ENCODE data around the gene C1QTNF3. TPM values are rescaled to one million over a fixed set of nuclear protein-coding genes. Genes with fewer than 3 reads are reported as not detected.

The C1QTNF3 gene
- total RNA-seq, 6 experiments from 2014 or later: 0.40 to 0.62 (median 0.50) TPM

- H3K36me3 Mint-ChIP-seq (ENCODE audit: low read depth): peaks cover 17% of the 10 kb centered on the region
- no peak for DNase-seq
- H3K9me3 Mint-ChIP-seq: no peaks in the 10 kb centered on the region
- H3K27me3 Mint-ChIP-seq (ENCODE audit: insufficient read depth): peaks cover 2% of the 10 kb centered on the region; the same call in 1 of the 2 replicates
- H3K27ac Mint-ChIP-seq: no peak overlapping the region
- no peak overlapping the region for H3K4me3 Mint-ChIP-seq
- TF ChIP-seq, protein P1, sequence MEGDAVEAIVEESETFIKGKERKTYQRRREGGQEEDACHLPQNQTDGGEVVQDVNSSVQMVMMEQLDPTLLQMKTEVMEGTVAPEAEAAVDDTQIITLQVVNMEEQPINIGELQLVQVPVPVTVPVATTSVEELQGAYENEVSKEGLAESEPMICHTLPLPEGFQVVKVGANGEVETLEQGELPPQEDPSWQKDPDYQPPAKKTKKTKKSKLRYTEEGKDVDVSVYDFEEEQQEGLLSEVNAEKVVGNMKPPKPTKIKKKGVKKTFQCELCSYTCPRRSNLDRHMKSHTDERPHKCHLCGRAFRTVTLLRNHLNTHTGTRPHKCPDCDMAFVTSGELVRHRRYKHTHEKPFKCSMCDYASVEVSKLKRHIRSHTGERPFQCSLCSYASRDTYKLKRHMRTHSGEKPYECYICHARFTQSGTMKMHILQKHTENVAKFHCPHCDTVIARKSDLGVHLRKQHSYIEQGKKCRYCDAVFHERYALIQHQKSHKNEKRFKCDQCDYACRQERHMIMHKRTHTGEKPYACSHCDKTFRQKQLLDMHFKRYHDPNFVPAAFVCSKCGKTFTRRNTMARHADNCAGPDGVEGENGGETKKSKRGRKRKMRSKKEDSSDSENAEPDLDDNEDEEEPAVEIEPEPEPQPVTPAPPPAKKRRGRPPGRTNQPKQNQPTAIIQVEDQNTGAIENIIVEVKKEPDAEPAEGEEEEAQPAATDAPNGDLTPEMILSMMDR (IDR thresholded peaks at IDR 0.05): no peak
- peaks cover 17% of the 10 kb centered on the region for H3K4me1 Mint-ChIP-seq (ENCODE audit: low read depth)
These were observed 57.6 kb downstream of the C1QTNF3 start for GRCh38 chr5:33985447-33985846.

DNA sequence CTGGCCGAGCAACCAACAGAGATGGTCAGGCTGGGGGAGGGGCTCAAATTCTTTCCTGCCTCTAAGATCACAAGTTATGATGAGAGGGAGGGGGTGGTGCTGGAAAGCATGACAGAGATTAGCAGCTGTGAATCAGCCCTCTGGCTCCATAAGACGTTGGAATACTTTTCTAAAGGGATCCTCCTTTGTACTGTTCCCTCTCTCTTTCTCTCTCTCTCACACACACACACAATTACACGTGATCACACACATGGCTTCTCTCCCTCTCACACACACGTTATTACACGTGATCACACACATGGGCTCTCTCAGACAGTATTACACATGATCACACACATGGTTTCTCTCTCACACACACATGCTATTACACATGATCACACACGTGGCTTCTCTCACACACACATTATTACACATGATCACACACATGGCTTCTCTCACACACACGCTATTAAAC lies 58.3 kb downstream of the C1QTNF3 start, which contains the start of gene SLC45A2:
TSS of gene SLC45A2 (minus strand) at position 23 of the 454 bp plus-strand sequence. CDS start 110 bp downstream, outside the sequence.
- TF ChIP-seq, protein P1 (IDR thresholded peaks at IDR 0.05): no peak
- peaks cover 2% of the 10 kb centered on the region; the same call in 1 of the 2 replicates for H3K27me3 Mint-ChIP-seq (ENCODE audit: insufficient read depth)
- peaks cover 17% of the 10 kb centered on the region for H3K4me1 Mint-ChIP-seq (ENCODE audit: low read depth)
- no peaks in the 10 kb centered on the region for H3K9me3 Mint-ChIP-seq
- no peak within 1 kb of the TSS for H3K4me3 Mint-ChIP-seq
- no peak for DNase-seq
- H3K36me3 Mint-ChIP-seq (ENCODE audit: low read depth): peaks cover 17% of the 10 kb centered on the region
- H3K27ac Mint-ChIP-seq: no peak within 1 kb of the TSS

- Mint-ChIP-seq H3K4me1 (ENCODE audit: low read depth) (peaks cover 13% of the 10 kb centered on the region), H3K27ac (no peak overlapping the region), H3K36me3 (ENCODE audit: low read depth) (peaks cover 14% of the 10 kb centered on the region), H3K4me3 (no peak overlapping the region), H3K27me3 (ENCODE audit: insufficient read depth) (peaks cover 2% of the 10 kb centered on the region; the same call in 1 of the 2 replicates), H3K9me3 (no peaks in the 10 kb centered on the region)
- DNase-seq: no peak
- TF ChIP-seq, protein P1 (IDR thresholded peaks at IDR 0.05): no peak
These were observed 58.8 kb downstream of the C1QTNF3 start for GRCh38 chr5:33984178-33984577.

DNA sequence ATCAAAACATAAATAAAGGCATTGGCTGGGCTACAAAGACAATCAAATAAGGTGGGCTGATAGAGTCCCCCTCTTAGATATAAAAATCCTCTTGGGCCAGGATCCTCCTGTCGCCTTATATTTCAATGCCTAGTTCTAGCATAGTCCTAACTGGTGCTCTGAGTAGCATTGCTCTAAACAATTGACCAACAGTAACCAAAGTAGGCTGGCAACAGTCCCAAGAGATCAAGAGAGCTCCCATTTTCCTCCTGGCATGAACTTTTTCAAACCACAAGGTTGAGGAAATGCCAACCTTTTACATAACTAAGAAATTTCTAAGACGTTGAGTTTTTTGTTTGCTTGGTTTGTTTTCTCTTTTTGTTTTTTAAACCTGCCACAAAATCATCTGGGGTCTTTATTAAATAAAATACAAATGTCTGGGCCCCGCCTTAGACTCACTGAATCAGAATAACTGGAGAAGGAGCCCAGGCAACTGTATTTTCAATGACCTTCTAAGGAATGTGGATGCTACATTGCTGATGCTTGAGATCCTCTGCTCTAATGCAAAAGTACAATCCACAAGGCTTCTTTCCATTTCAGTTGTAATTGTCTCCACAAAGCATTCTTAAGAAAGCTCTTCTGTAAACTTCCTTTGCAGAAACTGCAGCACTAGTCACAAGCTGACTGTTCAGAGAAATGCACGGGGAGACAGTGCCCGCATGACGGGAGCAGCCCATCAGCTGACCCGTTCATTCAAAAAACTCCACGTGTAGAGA lies 61.4 kb downstream of the C1QTNF3 start:
- Mint-ChIP-seq H3K27me3 (ENCODE audit: insufficient read depth) (peaks cover 7% of the 10 kb centered on the region), H3K36me3 (ENCODE audit: low read depth) (no peaks in the 10 kb centered on the region), H3K4me3 (no peak overlapping the region), H3K27ac (0 out of 2 replicates have a peak overlapping the region, but pooled peaks have one; percentile 14), H3K9me3 (no peaks in the 10 kb centered on the region), H3K4me1 (ENCODE audit: low read depth) (peaks cover 12% of the 10 kb centered on the region)
- TF ChIP-seq, protein P1 (IDR thresholded peaks at IDR 0.05): no peak
- DNase-seq: peak; percentile 36

- peaks cover 7% of the 10 kb centered on the region for H3K27me3 Mint-ChIP-seq (ENCODE audit: insufficient read depth)
- peaks cover 20% of the 10 kb centered on the region for H3K4me1 Mint-ChIP-seq (ENCODE audit: low read depth)
- no peaks in the 10 kb centered on the region for H3K36me3 Mint-ChIP-seq (ENCODE audit: low read depth)
- H3K9me3 Mint-ChIP-seq: no peaks in the 10 kb centered on the region
- DNase-seq: no peak
- no peak overlapping the region for H3K27ac Mint-ChIP-seq
- no peak overlapping the region for H3K4me3 Mint-ChIP-seq
- TF ChIP-seq, protein P1 (IDR thresholded peaks at IDR 0.05): no peak
These were observed 63.0 kb downstream of the C1QTNF3 start for GRCh38 chr5:33980030-33980429.
